ENCODE results near the gene KCNH6. TPM values are rescaled to one million over a fixed set of nuclear protein-coding genes. Genes with fewer than 3 reads are reported as not detected.

Gene KCNH6
- total RNA-seq, 4 donors from 2014 or later, result not detected

- TF ChIP-seq CTCF (IDR thresholded peaks at IDR 0.05; ENCODE audit: low read depth), result no peak
Measured at GRCh38 chr17:63542942-63543821, 20.0 kb downstream of the KCNH6 start.

- no peak for TF ChIP-seq CTCF (IDR thresholded peaks at IDR 0.05; ENCODE audit: low read depth)
Measured at GRCh38 chr17:63543822-63544420, 20.8 kb downstream of the KCNH6 start.

- no peak for TF ChIP-seq CTCF (IDR thresholded peaks at IDR 0.05; ENCODE audit: low read depth)
Measured at GRCh38 chr17:63544467-63545301, 21.5 kb downstream of the KCNH6 start.

GRCh38 chr17:63546308-63547082 lies 23.3 kb downstream of the KCNH6 start:
- TF ChIP-seq CTCF (IDR thresholded peaks at IDR 0.05; ENCODE audit: low read depth), result no peak

- no peak for TF ChIP-seq CTCF (IDR thresholded peaks at IDR 0.05; ENCODE audit: low read depth)
Measured at GRCh38 chr17:63547083-63547523, 23.9 kb downstream of the KCNH6 start.

- TF ChIP-seq CTCF (IDR thresholded peaks at IDR 0.05; ENCODE audit: low read depth), result no peak
Measured at GRCh38 chr17:63549289-63549945, 26.3 kb downstream of the KCNH6 start.
